Keratinocyte (primary cell): ENCODE data around the gene ACTR10. TPM values are rescaled to one million over a fixed set of nuclear protein-coding genes. Genes with fewer than 3 reads are reported as not detected.

Source experiments
- DNase-seq: peaks from one replicate; pipeline ENCODE4 v3.0.0-alpha.2; 2011; ENCODE audit warnings: low read depth, missing footprints, low spot score
- FAIRE-seq: peaks from 2 replicates; lab custom pipeline; 2011; peaks lifted over from hg19 to GRCh38; lab: Jason Lieb, UNC
- H2AFZ ChIP-seq: 2 replicates; pipeline ENCODE4 v1.6.0; 2012; ENCODE audit warnings: low read length, control low read depth, inconsistent platforms; ENCODE audit not compliant: control insufficient read depth
- H3K27ac ChIP-seq: 2 replicates; pipeline ENCODE4 v1.5.1; 2011; ENCODE audit warnings: low read length; ENCODE audit not compliant: control insufficient read depth, insufficient read depth
- H3K27me3 ChIP-seq: 3 replicates; pipeline ENCODE4 v1.6.0; 2011; ENCODE audit warnings: low read length; ENCODE audit not compliant: control insufficient read depth, insufficient read depth; ENCODE audit errors: extremely low read depth
- H3K36me3 ChIP-seq, 2 experiments: 2 replicates in 1 of 2; 3 replicates in 1 of 2; pipeline ENCODE4 v1.5.1; 2011; ENCODE audit warnings: low read length in 2 of 2, mild to moderate bottlenecking in 1 of 2; ENCODE audit not compliant: control insufficient read depth in 2 of 2, insufficient read depth in 2 of 2; ENCODE audit errors: extremely low read depth in 1 of 2
- H3K4me1 ChIP-seq: 3 replicates; pipeline ENCODE4 v1.5.1; 2011; ENCODE audit warnings: low read length; ENCODE audit not compliant: control insufficient read depth, insufficient read depth; ENCODE audit errors: extremely low read depth
- H3K4me2 ChIP-seq: 3 replicates; pipeline ENCODE4 v1.6.0; 2011; ENCODE audit warnings: low read depth, low read length; ENCODE audit not compliant: control insufficient read depth, insufficient read depth; ENCODE audit errors: extremely low read depth
- H3K4me3 ChIP-seq, 3 experiments: fragments of 200-600 bp in 1 of 3; sonication (generic) in 1 of 3; 2 replicates in 2 of 3; 3 replicates in 1 of 3; pipeline ENCODE4 v1.5.1; 2011 to 2016; ENCODE audit warnings: low read length in 3 of 3, mild to moderate bottlenecking in 3 of 3, control low read depth in 2 of 3, inconsistent platforms in 1 of 3, low read depth in 1 of 3, mixed read lengths in 1 of 3, mixed run types in 1 of 3, moderate library complexity in 1 of 3; ENCODE audit not compliant: control insufficient read depth in 2 of 3, insufficient read depth in 2 of 3; ENCODE audit errors: extremely low read depth in 1 of 3
- H3K79me2 ChIP-seq: 2 replicates; pipeline ENCODE4 v1.6.0; 2012; ENCODE audit warnings: low read length; ENCODE audit not compliant: control insufficient read depth, insufficient read depth
- H3K9ac ChIP-seq: 3 replicates; pipeline ENCODE4 v1.6.0; 2011; ENCODE audit warnings: low read length; ENCODE audit not compliant: control insufficient read depth, insufficient read depth; ENCODE audit errors: extremely low read depth
- H3K9me1 ChIP-seq: 3 replicates; pipeline ENCODE4 v1.6.0; 2011; ENCODE audit warnings: low read length; ENCODE audit not compliant: control insufficient read depth, insufficient read depth; ENCODE audit errors: extremely low read depth
- H3K9me3 ChIP-seq: 2 replicates; pipeline ENCODE4 v1.5.1; 2012; ENCODE audit warnings: low read depth, low read length; ENCODE audit not compliant: control insufficient read depth
- H4K20me1 ChIP-seq: 3 replicates; pipeline ENCODE4 v1.6.0; 2011; ENCODE audit warnings: low read length; ENCODE audit not compliant: control insufficient read depth, insufficient read depth; ENCODE audit errors: extremely low read depth
- EZH2 ChIP-seq: IDR thresholded peaks from one replicate; pipeline ENCODE4 v1.6.1; 2012; ENCODE audit warnings: inconsistent platforms, mild to moderate bottlenecking, low read length, moderate library complexity
- dilution Hi-C: fragments of 300-500 bp; cut with MboI; formaldehyde crosslinking; loops from one replicate; pipeline ENCODE4 v1.7.0; 2020; ENCODE audit warnings: low sequenced_read_pairs; ENCODE audit not compliant: extremely low pct_ligation_motif_present
- polyA plus RNA-seq, 5 experiments: library from polyadenylated mRNA; depleted of rRNA in 3 of 5; stranded (reverse) in 3 of 5; stranded (forward) in 1 of 5; unstranded in 1 of 5; fragments of >200 nt; gene quantifications; 1 replicate in 1 of 5; 2 replicates in 3 of 5; 3 replicates in 1 of 5; pipeline versions ENCODE4 v1.2.1 to v1.2.3, GENCODE V29; 2011 to 2012; ENCODE audit warnings: missing spikeins in 2 of 5, low read depth in 1 of 5, low replicate concordance in 1 of 5
- TF ChIP-seq, protein P1 (sequence below), 3 experiments: IDR thresholded peaks in 1 of 3; conservative IDR thresholded peaks in 1 of 3; optimal IDR thresholded peaks in 1 of 3; 2 replicates in 2 of 3; 3 replicates in 1 of 3; pipeline versions ENCODE3 to v1.5.1; 2011; ENCODE audit warnings: low read length in 3 of 3, mild to moderate bottlenecking in 3 of 3, moderate library complexity in 2 of 3, control low read depth in 1 of 3, inconsistent platforms in 1 of 3; ENCODE audit not compliant: insufficient read depth in 2 of 3; ENCODE audit errors: extremely low read depth in 1 of 3

Gene ACTR10
- polyA plus RNA-seq, 1 donor (not counting 4 experiments of a cell fraction or from before 2014, with no cell fraction given): 125 TPM

DNA sequence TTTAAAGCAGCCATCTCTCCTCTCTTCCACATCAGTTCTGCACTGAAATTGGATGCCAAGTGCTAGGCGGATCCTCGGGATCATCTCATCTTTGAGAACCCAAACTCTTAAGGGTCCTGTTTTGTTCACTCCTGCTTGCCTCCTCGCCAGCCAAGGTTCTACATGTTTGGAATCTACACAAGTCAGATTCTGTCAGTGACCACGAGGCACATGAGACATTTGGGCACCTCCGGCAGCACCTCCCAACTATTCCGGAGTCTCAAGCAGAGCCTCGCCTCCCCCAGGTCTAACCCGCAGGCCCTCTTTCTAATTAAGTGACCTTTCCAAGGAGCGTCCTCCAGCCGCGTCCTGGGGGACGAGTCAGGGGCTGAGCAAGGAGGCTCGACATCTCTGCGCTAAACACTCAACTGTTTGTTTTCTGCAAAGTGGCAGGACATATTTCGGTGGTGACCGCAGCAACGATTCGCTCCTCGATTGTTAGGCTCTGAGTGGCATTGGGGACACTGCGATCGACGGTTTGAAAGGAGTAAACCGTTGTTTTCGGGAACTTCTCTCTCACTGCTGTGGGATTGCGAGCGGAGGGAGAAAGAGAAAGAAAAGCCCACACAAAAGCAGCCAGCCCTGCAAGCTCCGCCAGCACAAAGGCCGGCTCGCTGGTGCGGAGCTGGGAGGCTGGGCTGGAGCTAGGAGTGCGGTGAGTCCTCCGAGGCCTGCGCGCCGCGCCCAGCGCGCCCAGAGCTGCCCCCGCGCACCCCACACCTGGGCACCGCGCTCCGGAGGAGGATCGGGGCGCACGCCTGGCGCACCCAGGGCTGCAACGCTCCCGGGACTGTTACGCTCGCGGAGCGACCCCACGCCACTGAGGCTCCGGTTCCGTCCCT lies 48.6 kb upstream of the ACTR10 start:
- no peak overlapping the region for H3K27ac ChIP-seq

DNA sequence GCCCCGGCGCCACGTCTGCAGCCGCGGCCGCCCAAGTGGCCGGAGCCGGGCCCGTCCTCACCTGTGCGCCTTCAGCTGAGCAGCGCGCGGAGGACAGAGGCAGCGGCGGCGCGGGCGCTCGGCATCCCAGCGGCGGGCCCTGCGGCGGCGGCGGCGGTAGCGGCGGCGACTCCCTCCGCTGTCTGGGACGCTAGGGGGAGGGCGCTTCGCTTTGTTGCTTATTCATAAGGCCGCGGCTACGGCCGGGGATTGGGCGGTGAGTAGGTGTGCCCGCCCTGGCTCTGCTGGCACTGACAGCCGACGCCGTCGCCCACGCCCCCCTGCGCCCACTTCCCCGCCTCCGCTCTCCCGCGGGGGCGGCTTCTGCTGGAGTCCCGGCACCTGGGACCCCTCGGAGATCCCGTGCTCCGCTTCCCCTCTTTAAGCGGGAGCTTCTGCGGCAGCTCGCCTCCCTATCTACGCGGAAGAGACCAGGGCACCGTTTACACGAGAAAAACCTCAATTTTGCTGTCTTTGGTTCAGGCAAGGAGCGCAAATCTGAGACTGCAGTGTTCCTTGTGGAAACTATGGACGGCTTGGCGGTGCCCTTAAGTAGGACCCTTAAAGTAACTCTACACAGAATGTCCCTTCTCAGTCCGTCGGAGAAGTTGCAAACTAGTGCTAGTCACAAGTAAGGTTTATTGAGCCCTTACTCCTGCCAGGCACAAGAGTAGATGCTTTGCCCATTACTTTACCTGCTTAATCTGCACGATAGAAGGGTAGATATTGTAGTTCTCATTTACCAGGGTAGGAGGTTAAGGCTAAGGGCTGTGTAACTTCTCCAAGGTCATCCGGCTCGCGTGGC lies 47.7 kb upstream of the ACTR10 start, which contains the start of gene ARMH4:
ARMH4 (minus strand) TSS at position 200 of the 844 bp plus-strand sequence. CDS start 12,855 bp downstream, outside the sequence.
- H3K4me1 ChIP-seq: peaks cover 7% of the 10 kb centered on the region
- no peaks in the 10 kb centered on the region for H3K9me3 ChIP-seq
- TF ChIP-seq, protein P1, sequence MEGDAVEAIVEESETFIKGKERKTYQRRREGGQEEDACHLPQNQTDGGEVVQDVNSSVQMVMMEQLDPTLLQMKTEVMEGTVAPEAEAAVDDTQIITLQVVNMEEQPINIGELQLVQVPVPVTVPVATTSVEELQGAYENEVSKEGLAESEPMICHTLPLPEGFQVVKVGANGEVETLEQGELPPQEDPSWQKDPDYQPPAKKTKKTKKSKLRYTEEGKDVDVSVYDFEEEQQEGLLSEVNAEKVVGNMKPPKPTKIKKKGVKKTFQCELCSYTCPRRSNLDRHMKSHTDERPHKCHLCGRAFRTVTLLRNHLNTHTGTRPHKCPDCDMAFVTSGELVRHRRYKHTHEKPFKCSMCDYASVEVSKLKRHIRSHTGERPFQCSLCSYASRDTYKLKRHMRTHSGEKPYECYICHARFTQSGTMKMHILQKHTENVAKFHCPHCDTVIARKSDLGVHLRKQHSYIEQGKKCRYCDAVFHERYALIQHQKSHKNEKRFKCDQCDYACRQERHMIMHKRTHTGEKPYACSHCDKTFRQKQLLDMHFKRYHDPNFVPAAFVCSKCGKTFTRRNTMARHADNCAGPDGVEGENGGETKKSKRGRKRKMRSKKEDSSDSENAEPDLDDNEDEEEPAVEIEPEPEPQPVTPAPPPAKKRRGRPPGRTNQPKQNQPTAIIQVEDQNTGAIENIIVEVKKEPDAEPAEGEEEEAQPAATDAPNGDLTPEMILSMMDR (optimal IDR thresholded peaks at IDR 0.05 in 1 of 3, IDR thresholded peaks at IDR 0.05 in 1 of 3, conservative IDR thresholded peaks at IDR 0.05 in 1 of 3; ENCODE audit: extremely low read depth in 1 of 3, insufficient read depth in 2 of 3, low read length in 3 of 3): no peak
- no peak for TF ChIP-seq EZH2
- no peaks in the 10 kb centered on the region for H3K36me3 ChIP-seq
- peak within 1 kb of the TSS; percentile 54 to 75 (median 72) for H3K4me3 ChIP-seq
- H3K9ac ChIP-seq: peak within 1 kb of the TSS; percentile 46
- peaks cover 20% of the 10 kb centered on the region for H3K27me3 ChIP-seq
- H2AFZ ChIP-seq: peak within 1 kb of the TSS; percentile 92
- H3K9me1 ChIP-seq: no peaks in the 10 kb centered on the region
- FAIRE-seq (no peak), DNase-seq (peak; percentile 11)
- no peaks in the 10 kb centered on the region for H3K79me2 ChIP-seq
- dilution Hi-C loops: no loop called here
- no peak within 1 kb of the TSS for H3K27ac ChIP-seq
- H3K4me2 ChIP-seq: peak within 1 kb of the TSS; percentile 81
- H4K20me1 ChIP-seq: no peaks in the 10 kb centered on the region

More for the DNA sequence above, 48.6 kb upstream of the ACTR10 start:
- dilution Hi-C loops: no loop called here
- no peak for DNase-seq
- Histone ChIP-seq H3K4me1 (peaks cover 7% of the 10 kb centered on the region), H3K9ac (no peak overlapping the region), H3K27me3 (peaks cover 23% of the 10 kb centered on the region), H3K4me3 (peak overlapping the region; percentile 54 to 75 (median 72)), H3K9me3 (no peaks in the 10 kb centered on the region), H3K4me2 (peak overlapping the region; percentile 81), H3K9me1 (no peaks in the 10 kb centered on the region), H3K36me3 (no peaks in the 10 kb centered on the region), H2AFZ (peak overlapping the region; percentile 72), H4K20me1 (no peaks in the 10 kb centered on the region), H3K79me2 (no peaks in the 10 kb centered on the region)
- TF ChIP-seq, protein P1 (optimal IDR thresholded peaks at IDR 0.05 in 1 of 3, IDR thresholded peaks at IDR 0.05 in 1 of 3, conservative IDR thresholded peaks at IDR 0.05 in 1 of 3; ENCODE audit: extremely low read depth in 1 of 3, insufficient read depth in 2 of 3, low read length in 3 of 3): no peak
- TF ChIP-seq EZH2: peak; percentile 24
- no peak for FAIRE-seq
